ENCODE data around the gene PARK7.

The PARK7 gene

DNA sequence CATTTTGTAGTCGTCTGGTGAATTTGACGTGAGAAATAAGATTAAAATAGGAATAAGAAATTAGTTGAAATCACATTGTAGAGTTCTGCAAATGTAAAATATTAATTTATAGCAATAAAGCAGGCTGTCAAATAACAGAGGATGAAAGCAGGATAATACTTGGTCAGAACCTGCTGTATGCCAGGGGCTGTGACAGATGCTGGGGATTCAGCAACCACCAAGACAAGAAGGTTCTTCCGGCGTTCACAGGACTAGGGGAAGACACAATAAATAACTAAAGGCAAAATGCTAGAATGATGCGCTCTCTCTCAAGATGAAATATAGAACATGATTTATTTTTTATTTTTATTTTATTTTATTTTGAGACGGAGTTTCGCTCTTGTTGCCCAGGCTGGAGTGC lies 6.8 kb upstream of the PARK7 start:
- H3K4me2 ChIP-seq (ENCODE audit: low read length), result peak overlapping the region; percentile 70

GRCh38 chr1:7956218-7957032 lies 5.1 kb upstream of the PARK7 start:
- Histone ChIP-seq H3K36me3 (ENCODE audit: insufficient read depth, low read length) (no peaks in the 10 kb centered on the region), H2AFZ (ENCODE audit: low read length) (no peak overlapping the region), H3K79me2 (ENCODE audit: insufficient read depth, low read length) (peaks cover 6% of the 10 kb centered on the region; the same call in 1 of the 2 replicates), H4K20me1 (ENCODE audit: insufficient read depth, low read length) (no peaks in the 10 kb centered on the region), H3K9me3 (ENCODE audit: low read length) (no peaks in the 10 kb centered on the region), H3K27me3 (ENCODE audit: insufficient read depth, low read length) (no peaks in the 10 kb centered on the region), H3F3A (ENCODE audit: insufficient read depth, low read length) (no peaks in the 10 kb centered on the region), H3K27ac (ENCODE audit: low read depth, low read length, poor library complexity, severe bottlenecking) (no peak overlapping the region), H3K4me2 (ENCODE audit: low read length) (no peak overlapping the region), H3K9me2 (ENCODE audit: low read depth, low read length) (no peaks in the 10 kb centered on the region), H3K4me1 (ENCODE audit: insufficient read depth, low read length, severe bottlenecking) (peaks cover 21% of the 10 kb centered on the region), H3K9ac (ENCODE audit: low read length) (no peak overlapping the region), H3K4me3 (ENCODE audit: low read depth, low read length, poor library complexity, severe bottlenecking) (no peak overlapping the region)
- TF ChIP-seq, protein P1, sequence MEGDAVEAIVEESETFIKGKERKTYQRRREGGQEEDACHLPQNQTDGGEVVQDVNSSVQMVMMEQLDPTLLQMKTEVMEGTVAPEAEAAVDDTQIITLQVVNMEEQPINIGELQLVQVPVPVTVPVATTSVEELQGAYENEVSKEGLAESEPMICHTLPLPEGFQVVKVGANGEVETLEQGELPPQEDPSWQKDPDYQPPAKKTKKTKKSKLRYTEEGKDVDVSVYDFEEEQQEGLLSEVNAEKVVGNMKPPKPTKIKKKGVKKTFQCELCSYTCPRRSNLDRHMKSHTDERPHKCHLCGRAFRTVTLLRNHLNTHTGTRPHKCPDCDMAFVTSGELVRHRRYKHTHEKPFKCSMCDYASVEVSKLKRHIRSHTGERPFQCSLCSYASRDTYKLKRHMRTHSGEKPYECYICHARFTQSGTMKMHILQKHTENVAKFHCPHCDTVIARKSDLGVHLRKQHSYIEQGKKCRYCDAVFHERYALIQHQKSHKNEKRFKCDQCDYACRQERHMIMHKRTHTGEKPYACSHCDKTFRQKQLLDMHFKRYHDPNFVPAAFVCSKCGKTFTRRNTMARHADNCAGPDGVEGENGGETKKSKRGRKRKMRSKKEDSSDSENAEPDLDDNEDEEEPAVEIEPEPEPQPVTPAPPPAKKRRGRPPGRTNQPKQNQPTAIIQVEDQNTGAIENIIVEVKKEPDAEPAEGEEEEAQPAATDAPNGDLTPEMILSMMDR (IDR thresholded peaks at IDR 0.05; ENCODE audit: low read length), result no peak
- TF ChIP-seq EZH2 (IDR thresholded peaks at IDR 0.05; ENCODE audit: borderline replicate concordance, low read length), result no peak

More for the DNA sequence above, 6.8 kb upstream of the PARK7 start:
- Histone ChIP-seq H2AFZ (ENCODE audit: low read length) (peak overlapping the region; percentile 63), H4K20me1 (ENCODE audit: insufficient read depth, low read length) (no peaks in the 10 kb centered on the region), H3K4me1 (ENCODE audit: insufficient read depth, low read length, severe bottlenecking) (peaks cover 11% of the 10 kb centered on the region), H3K27me3 (ENCODE audit: insufficient read depth, low read length) (no peaks in the 10 kb centered on the region), H3K4me3 (ENCODE audit: low read depth, low read length, poor library complexity, severe bottlenecking) (peak overlapping the region; percentile 69), H3K9me2 (ENCODE audit: low read depth, low read length) (no peaks in the 10 kb centered on the region), H3K27ac (ENCODE audit: low read depth, low read length, poor library complexity, severe bottlenecking) (peak overlapping the region; percentile 57), H3K36me3 (ENCODE audit: insufficient read depth, low read length) (no peaks in the 10 kb centered on the region), H3F3A (ENCODE audit: insufficient read depth, low read length) (no peaks in the 10 kb centered on the region), H3K79me2 (ENCODE audit: insufficient read depth, low read length) (no peaks in the 10 kb centered on the region), H3K9me3 (ENCODE audit: low read length) (no peaks in the 10 kb centered on the region), H3K9ac (ENCODE audit: low read length) (peak overlapping the region; percentile 69)
- TF ChIP-seq, protein P1 (IDR thresholded peaks at IDR 0.05; ENCODE audit: low read length), result no peak
- TF ChIP-seq EZH2 (IDR thresholded peaks at IDR 0.05; ENCODE audit: borderline replicate concordance, low read length), result no peak

GRCh38 chr1:7960165-7960564 lies 1.3 kb upstream of the PARK7 start:
- Histone ChIP-seq H3K4me3 (ENCODE audit: low read depth, low read length, poor library complexity, severe bottlenecking) (peak overlapping the region; percentile 99), H3K9me2 (ENCODE audit: low read depth, low read length) (no peaks in the 10 kb centered on the region), H4K20me1 (ENCODE audit: insufficient read depth, low read length) (no peaks in the 10 kb centered on the region), H3K9ac (ENCODE audit: low read length) (peak overlapping the region; percentile 99; the same call in 1 of the 2 replicates), H2AFZ (ENCODE audit: low read length) (no peak overlapping the region), H3K4me2 (ENCODE audit: low read length) (peak overlapping the region; percentile 99), H3K9me3 (ENCODE audit: low read length) (no peaks in the 10 kb centered on the region), H3K27ac (ENCODE audit: low read depth, low read length, poor library complexity, severe bottlenecking) (no peak overlapping the region), H3K36me3 (ENCODE audit: insufficient read depth, low read length) (peaks cover 25% of the 10 kb centered on the region), H3K79me2 (ENCODE audit: insufficient read depth, low read length) (peaks cover 18% of the 10 kb centered on the region), H3K27me3 (ENCODE audit: insufficient read depth, low read length) (no peaks in the 10 kb centered on the region), H3K4me1 (ENCODE audit: insufficient read depth, low read length, severe bottlenecking) (peaks cover 22% of the 10 kb centered on the region), H3F3A (ENCODE audit: insufficient read depth, low read length) (no peaks in the 10 kb centered on the region)
- TF ChIP-seq EZH2 (IDR thresholded peaks at IDR 0.05; ENCODE audit: borderline replicate concordance, low read length), result no peak
